Activated T-cell treated with anti-CD3 and anti-CD28 coated beads for 48 hours (primary cell): ENCODE data around the gene POP7.

Experiments used
- DNase-seq: peaks from one replicate; pipeline ENCODE4 v3.0.0-alpha.2; 2020; ENCODE audit warnings: low read depth

Gene POP7

GRCh38 chr7:100679129-100679926 is 26.6 kb upstream of the POP7 start:
- no peak for DNase-seq

GRCh38 chr7:100679927-100680575 is 25.9 kb upstream of the POP7 start:
- no peak for DNase-seq

- no peak for DNase-seq
Observed at GRCh38 chr7:100680576-100681271, 25.2 kb upstream of the POP7 start.

- DNase-seq: no peak
Observed at GRCh38 chr7:100681491-100682227, 24.3 kb upstream of the POP7 start.

- no peak for DNase-seq
Observed at GRCh38 chr7:100682228-100682741, 23.6 kb upstream of the POP7 start.

GRCh38 chr7:100682991-100683658 is 22.8 kb upstream of the POP7 start:
- DNase-seq: no peak

GRCh38 chr7:100683659-100684533 is 22.0 kb upstream of the POP7 start:
- DNase-seq: no peak

- DNase-seq: no peak
Observed at GRCh38 chr7:100684534-100685042, 21.3 kb upstream of the POP7 start.

- DNase-seq: no peak
Observed at GRCh38 chr7:100685049-100685605, 20.8 kb upstream of the POP7 start.

- DNase-seq: no peak
Observed at GRCh38 chr7:100685631-100686145, 20.2 kb upstream of the POP7 start.

- DNase-seq: no peak
Observed at GRCh38 chr7:100686201-100686821, 19.6 kb upstream of the POP7 start.

GRCh38 chr7:100686822-100687211 is 19.1 kb upstream of the POP7 start:
- DNase-seq: no peak

GRCh38 chr7:100687261-100687660 is 18.7 kb upstream of the POP7 start:
- no peak for DNase-seq

- DNase-seq: no peak
Observed at GRCh38 chr7:100687751-100688300, 18.1 kb upstream of the POP7 start.

- DNase-seq: no peak
Observed at GRCh38 chr7:100688326-100688860, 17.5 kb upstream of the POP7 start.

GRCh38 chr7:100689230-100690135 is 16.4 kb upstream of the POP7 start:
- DNase-seq: no peak
